ENCODE measurements around the gene UBE2H.

Gene UBE2H

GRCh38 chr7:129943352-129943751, 9.4 kb downstream of the UBE2H start:
- H3K4me3 ChIP-seq (ENCODE audit: low read length): no peak overlapping the region
- peaks cover 100% of the 10 kb centered on the region for H3K79me2 ChIP-seq (ENCODE audit: low read length)
- H3F3A ChIP-seq (ENCODE audit: insufficient read depth, low read length): peaks cover 1% of the 10 kb centered on the region; the same call in 1 of the 2 replicates
- H3K9me3 ChIP-seq (replicated peaks; ENCODE audit: insufficient read depth, low read length): no peaks in the 10 kb centered on the region
- no peaks in the 10 kb centered on the region for H3K9me2 ChIP-seq (replicated peaks; ENCODE audit: insufficient read depth, low read length)
- no peak overlapping the region for H3K4me2 ChIP-seq (ENCODE audit: low read depth, low read length)
- no peaks in the 10 kb centered on the region for H3K27me3 ChIP-seq (replicated peaks; ENCODE audit: insufficient read depth, low read length)
- H4K20me1 ChIP-seq (ENCODE audit: insufficient read depth, low read length): peaks cover 51% of the 10 kb centered on the region
- no peak for DNase-seq
- no peak overlapping the region for H3K27ac ChIP-seq (ENCODE audit: low read length)
- H3K36me3 ChIP-seq (replicated peaks; ENCODE audit: insufficient read depth, low read length): no peaks in the 10 kb centered on the region; the same call in none of the 2 replicates
- H3K4me1 ChIP-seq (ENCODE audit: low read length): peaks cover 13% of the 10 kb centered on the region
- H2AFZ ChIP-seq (ENCODE audit: low read length): no peak overlapping the region
- H3K9ac ChIP-seq (ENCODE audit: low read length): no peak overlapping the region
- TF ChIP-seq EZH2phosphoT487 (IDR thresholded peaks at IDR 0.05; ENCODE audit: low read length) (no peak), EZH2 (optimal IDR thresholded peaks at IDR 0.05; ENCODE audit: low read depth, low read length) (no peak)
- TF ChIP-seq, protein P1, sequence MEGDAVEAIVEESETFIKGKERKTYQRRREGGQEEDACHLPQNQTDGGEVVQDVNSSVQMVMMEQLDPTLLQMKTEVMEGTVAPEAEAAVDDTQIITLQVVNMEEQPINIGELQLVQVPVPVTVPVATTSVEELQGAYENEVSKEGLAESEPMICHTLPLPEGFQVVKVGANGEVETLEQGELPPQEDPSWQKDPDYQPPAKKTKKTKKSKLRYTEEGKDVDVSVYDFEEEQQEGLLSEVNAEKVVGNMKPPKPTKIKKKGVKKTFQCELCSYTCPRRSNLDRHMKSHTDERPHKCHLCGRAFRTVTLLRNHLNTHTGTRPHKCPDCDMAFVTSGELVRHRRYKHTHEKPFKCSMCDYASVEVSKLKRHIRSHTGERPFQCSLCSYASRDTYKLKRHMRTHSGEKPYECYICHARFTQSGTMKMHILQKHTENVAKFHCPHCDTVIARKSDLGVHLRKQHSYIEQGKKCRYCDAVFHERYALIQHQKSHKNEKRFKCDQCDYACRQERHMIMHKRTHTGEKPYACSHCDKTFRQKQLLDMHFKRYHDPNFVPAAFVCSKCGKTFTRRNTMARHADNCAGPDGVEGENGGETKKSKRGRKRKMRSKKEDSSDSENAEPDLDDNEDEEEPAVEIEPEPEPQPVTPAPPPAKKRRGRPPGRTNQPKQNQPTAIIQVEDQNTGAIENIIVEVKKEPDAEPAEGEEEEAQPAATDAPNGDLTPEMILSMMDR (IDR thresholded peaks at IDR 0.05; ENCODE audit: low read length): no peak

GRCh38 chr7:129940329-129940728, 12.4 kb downstream of the UBE2H start:
- Histone ChIP-seq H3K27ac (ENCODE audit: low read length) (no peak overlapping the region), H3K4me1 (ENCODE audit: low read length) (no peaks in the 10 kb centered on the region), H3K9ac (ENCODE audit: low read length) (no peak overlapping the region), H3K4me3 (ENCODE audit: low read length) (no peak overlapping the region), H3K36me3 (replicated peaks; ENCODE audit: insufficient read depth, low read length) (no peaks in the 10 kb centered on the region; the same call in none of the 2 replicates), H2AFZ (ENCODE audit: low read length) (no peak overlapping the region), H3K9me2 (replicated peaks; ENCODE audit: insufficient read depth, low read length) (no peaks in the 10 kb centered on the region), H3K4me2 (ENCODE audit: low read depth, low read length) (no peak overlapping the region), H3K27me3 (replicated peaks; ENCODE audit: insufficient read depth, low read length) (no peaks in the 10 kb centered on the region), H3K9me3 (replicated peaks; ENCODE audit: insufficient read depth, low read length) (no peaks in the 10 kb centered on the region), H4K20me1 (ENCODE audit: insufficient read depth, low read length) (peaks cover 44% of the 10 kb centered on the region), H3F3A (ENCODE audit: insufficient read depth, low read length) (peaks cover 4% of the 10 kb centered on the region; the same call in 1 of the 2 replicates), H3K79me2 (ENCODE audit: low read length) (peaks cover 99% of the 10 kb centered on the region)
- TF ChIP-seq EZH2 (optimal IDR thresholded peaks at IDR 0.05; ENCODE audit: low read depth, low read length) (no peak), EZH2phosphoT487 (IDR thresholded peaks at IDR 0.05; ENCODE audit: low read length) (no peak)
- TF ChIP-seq, protein P1 (IDR thresholded peaks at IDR 0.05; ENCODE audit: low read length): no peak
- DNase-seq: no peak

DNA sequence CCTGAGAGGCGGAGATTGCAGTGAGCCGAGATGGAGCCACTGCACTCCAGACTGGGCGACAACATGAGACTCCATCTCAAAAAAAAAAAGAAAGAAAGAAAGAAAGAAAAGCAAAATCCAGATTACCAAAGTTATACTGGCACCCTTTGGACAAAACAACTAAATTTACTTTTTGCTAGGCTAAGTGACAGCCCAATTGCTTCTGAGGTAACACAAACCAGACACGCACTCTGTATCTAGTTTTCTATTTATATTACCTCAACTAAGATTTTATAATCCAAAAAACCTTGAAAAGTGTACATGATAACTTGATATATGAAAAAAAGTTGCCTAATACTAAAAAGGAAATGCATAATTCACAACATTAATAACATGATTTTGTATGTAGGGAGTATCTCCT, 12.9 kb downstream of the UBE2H start:
- Histone ChIP-seq H3K4me1 (ENCODE audit: low read length) (no peaks in the 10 kb centered on the region), H3K9me2 (replicated peaks; ENCODE audit: insufficient read depth, low read length) (no peaks in the 10 kb centered on the region), H2AFZ (ENCODE audit: low read length) (no peak overlapping the region), H4K20me1 (ENCODE audit: insufficient read depth, low read length) (peaks cover 43% of the 10 kb centered on the region), H3K36me3 (replicated peaks; ENCODE audit: insufficient read depth, low read length) (no peaks in the 10 kb centered on the region; the same call in 1 of the 2 replicates), H3K9me3 (replicated peaks; ENCODE audit: insufficient read depth, low read length) (no peaks in the 10 kb centered on the region), H3K4me2 (ENCODE audit: low read depth, low read length) (no peak overlapping the region), H3K27me3 (replicated peaks; ENCODE audit: insufficient read depth, low read length) (no peaks in the 10 kb centered on the region), H3K27ac (ENCODE audit: low read length) (no peak overlapping the region), H3K4me3 (ENCODE audit: low read length) (no peak overlapping the region), H3K79me2 (ENCODE audit: low read length) (peaks cover 98% of the 10 kb centered on the region), H3K9ac (ENCODE audit: low read length) (no peak overlapping the region), H3F3A (ENCODE audit: insufficient read depth, low read length) (peaks cover 4% of the 10 kb centered on the region; the same call in 1 of the 2 replicates)
- DNase-seq: no peak
- TF ChIP-seq EZH2 (optimal IDR thresholded peaks at IDR 0.05; ENCODE audit: low read depth, low read length): no peak
- TF ChIP-seq EZH2phosphoT487 (IDR thresholded peaks at IDR 0.05; ENCODE audit: low read length): no peak
- TF ChIP-seq, protein P1 (IDR thresholded peaks at IDR 0.05; ENCODE audit: low read length): no peak

All from MM.1S (cell line).